Transverse colon (tissue), 4 donors: Measurements from ENCODE around the gene DIP2B.

Source experiments
- CTCF ChIP-seq, 5 experiments: fragments of 200-600 bp in 3 of 5; fragments of 450-650 bp in 2 of 5; sonication (generic) in 3 of 5; IDR thresholded peaks; 1 replicate in 2 of 5; 2 replicates in 3 of 5; pipeline ENCODE4 v1.5.1; 2016 to 2017; ENCODE audit warnings: antibody characterized with exemption in 5 of 5, inconsistent platforms in 3 of 5, mild to moderate bottlenecking in 2 of 5, moderate library complexity in 1 of 5
- EP300 ChIP-seq: sonication (generic); formaldehyde crosslinking; IDR thresholded peaks from one replicate; pipeline ENCODE4 v1.6.1; 2017; ENCODE audit warnings: antibody characterized with exemption, low read depth
- POLR2A ChIP-seq: fragments of 450-650 bp; IDR thresholded peaks from one replicate; pipeline ENCODE4 v1.6.1; 2016; ENCODE audit warnings: antibody characterized with exemption, mild to moderate bottlenecking, moderate library complexity
- POLR2AphosphoS5 ChIP-seq, 3 donors: sonication (generic); formaldehyde crosslinking; IDR thresholded peaks; one replicate each; pipeline ENCODE4 v1.6.1; 2016; ENCODE audit warnings: antibody characterized with exemption in 3 of 3

GRCh38 chr12:50641566-50641965 lies 136.8 kb downstream of the DIP2B start:
- TF ChIP-seq POLR2A (no peak), CTCF (IDR thresholded peaks at IDR 0.05) (no peak), EP300 (no peak), POLR2AphosphoS5 (IDR thresholded peaks at IDR 0.05) (no peak)
